ENCODE data around the gene ANGEL2.

- TF ChIP-seq CTCF (IDR thresholded peaks at IDR 0.05) (no peak), POLR2A (IDR thresholded peaks at IDR 0.05) (no peak)
Observed at GRCh38 chr1:212960932-212961331, 54.7 kb downstream of the ANGEL2 start.
